Globus pallidus (tissue), 1 donor: ENCODE measurements around the gene PPM1B.
"Not testable (repeated sequence)": the region's sequence is repeated elsewhere in the genome, so short reads cannot be mapped to it uniquely, and the experiment has no call there.

ENCODE experiments used
- DNase-seq: peaks from one replicate; pipeline ENCODE4 v3.0.0-alpha.2; 2015; ENCODE audit warnings: low spot score

The PPM1B gene

DNA sequence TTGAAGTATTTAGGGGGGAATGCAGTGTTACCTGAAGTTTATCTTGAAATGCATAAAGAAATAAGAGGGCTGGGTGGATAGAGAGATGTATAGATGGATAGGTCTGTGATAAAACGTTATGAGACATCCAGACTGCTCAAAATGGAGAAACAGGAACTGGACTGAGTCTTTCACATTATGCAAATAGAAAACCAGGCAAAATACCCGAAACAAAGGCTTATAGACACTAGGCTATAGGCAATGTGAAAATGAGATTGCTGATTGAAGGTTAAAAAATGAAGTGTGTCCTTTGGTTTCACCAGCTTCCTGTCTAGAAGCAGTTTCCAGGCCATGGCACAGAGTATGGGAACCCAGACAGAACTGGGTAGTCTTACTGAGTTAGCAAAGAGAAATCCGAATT lies 81.7 kb downstream of the PPM1B start:
- DNase-seq, result no peak

DNA sequence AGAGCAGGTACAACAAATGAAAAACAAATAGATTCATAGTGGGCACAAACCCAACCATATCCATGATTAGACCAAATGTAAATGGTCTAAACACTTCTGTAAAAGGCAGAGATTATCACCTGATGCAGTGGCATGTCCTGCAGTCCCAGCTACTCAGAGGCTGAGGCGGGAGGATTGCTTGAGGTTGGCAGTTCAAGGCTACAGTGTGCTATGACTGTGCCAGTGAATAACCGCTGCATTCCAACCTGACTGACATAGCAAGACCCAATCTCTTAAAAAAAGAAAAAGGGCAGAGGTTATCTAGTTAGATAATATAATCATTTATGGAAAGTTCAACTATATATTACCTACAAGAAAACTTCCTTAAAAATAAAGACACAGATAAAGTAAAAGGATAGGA lies 85.3 kb downstream of the PPM1B start:
- no peak for DNase-seq

DNA sequence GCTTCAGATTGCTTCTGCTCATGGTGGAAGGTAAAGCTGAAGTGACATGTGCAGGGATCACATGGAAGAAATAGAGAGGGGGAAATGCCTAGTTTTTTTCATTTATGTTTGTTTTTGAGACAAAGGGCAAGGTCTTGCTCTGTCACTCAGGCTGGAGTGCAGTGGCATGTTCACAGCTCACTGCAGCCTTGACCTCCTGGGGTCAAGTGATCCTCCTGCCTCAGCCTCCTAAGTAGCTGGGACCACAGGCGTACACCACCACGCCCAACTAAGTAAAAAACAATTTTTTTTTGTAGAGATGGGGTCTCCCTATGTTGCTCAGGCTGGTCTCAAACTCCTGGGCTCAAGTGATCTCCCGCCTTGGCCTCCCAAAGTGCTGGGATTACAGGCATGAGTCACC lies 87.0 kb downstream of the PPM1B start:
- DNase-seq, result not testable (repeated sequence)

DNA sequence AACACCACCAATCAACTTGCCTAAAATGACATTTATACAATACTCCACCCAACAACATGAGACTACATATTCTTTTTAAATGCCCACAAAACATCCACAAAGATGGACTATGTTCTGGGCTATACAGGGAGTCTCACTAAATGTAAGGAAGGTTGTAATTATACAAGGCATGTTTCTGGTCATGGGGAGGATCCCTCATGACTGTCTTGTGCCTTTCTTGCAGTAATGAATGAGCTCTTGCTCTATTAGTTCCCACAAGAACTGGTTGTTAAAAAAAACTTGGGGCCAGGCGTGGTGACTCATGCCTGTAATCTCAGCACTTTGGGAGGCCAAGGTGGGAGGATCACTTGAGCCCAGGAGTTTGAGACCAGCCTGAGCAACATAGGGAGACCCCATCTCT lies 89.1 kb downstream of the PPM1B start:
- not testable (repeated sequence) for DNase-seq

DNA sequence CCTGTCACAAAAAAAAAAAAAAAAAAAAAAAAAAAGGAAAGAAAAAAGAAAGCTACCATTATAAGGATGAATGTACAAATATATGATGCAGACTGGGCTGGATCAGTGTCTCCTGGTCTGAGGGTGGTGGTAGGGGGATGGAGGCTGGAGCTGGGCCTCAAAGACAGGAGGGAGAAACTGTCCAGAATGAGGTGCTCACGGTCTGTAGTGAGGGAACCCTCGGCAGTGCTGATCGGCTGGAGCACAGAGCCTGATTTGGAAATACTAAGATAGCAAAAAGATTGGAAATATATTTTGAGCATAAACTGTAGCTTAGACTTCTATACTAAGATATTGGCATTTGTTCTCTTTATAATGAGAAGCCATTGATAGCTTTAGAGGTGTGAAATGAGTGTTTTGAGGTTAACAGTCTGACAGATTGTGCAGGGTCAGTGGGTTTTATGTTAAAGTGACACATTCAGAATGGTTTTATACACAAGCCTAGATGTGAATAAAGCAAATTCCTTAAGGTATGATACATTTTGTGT lies 98.7 kb downstream of the PPM1B start:
- no peak for DNase-seq

DNA sequence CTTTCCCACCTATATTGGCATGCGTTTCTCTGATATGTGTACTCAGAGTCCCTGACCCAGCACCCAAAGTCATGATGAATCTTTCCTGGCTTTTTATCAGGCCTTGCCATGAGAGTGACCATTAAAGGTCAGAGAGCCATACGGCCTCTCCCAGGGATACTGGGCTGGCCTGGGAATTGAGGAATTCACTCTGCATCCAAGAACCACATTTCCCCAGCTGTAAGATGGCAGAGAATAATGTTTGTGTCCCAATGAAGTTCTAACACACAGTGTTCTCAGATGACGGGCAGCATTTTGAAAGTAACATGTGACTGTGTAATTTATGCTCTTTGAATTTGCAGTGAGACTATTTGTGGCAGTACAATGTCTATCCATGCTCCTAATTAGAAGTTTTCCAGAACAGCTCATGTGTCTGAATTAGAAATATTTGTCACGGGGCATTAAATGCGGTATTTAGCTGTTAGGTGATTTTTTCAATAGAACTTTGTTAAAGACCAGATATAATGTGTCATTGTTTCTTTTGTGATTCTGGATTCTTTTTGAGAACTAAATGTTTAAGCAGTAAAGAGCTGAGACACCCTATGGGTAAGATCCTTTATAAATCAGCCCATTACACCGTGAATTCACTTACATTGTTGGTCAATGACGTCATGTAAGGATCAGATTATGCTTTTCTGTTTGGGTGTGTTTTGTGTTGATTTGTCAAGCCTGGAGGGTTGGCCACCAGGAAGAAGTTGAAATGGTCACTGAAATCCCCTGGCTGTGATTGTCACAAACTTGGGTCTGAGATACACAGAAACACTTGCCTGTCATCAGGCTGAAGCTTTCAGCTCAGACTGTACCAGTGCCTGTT lies 99.3 kb downstream of the PPM1B start:
- DNase-seq, result peak; percentile 65

DNA sequence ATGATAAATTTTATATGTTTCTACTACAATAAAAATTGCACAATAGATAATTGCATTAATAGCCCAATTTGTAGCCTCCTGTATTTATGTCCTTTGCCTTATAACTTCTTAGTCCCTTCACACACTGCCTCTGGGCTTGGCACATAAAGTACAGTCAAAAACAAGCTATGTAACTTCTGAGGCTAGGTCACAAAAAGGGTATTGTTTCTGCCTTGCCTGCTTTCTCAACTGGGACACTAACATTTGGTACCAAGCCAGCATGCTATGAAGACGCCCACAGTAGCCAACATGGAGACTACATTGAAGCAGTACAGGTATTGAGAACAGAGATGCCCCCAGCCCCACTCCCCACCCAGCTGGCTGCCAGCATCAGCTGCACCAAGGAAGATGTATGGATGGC lies 101.2 kb downstream of the PPM1B start:
- DNase-seq, result peak; percentile 81

DNA sequence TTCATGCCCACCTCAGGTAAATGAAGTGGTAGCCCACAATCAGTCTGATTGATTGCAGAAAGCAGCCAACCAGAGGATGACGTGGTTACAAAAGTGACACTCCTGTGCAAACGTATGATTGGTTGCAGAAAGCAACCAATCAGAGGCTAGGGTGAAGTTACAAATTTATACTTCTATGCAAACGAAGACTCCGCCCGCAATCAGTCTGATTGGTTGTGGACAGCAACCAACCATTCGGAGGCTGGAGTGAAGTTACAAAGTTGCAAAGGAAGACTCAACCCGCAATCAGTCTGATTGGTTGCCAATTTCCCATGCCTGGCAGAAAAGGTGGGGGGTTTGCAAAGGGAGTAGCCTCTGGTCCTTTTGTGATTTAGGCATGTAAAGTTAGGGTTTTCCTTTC lies 102.6 kb downstream of the PPM1B start:
- DNase-seq, result no peak

DNA sequence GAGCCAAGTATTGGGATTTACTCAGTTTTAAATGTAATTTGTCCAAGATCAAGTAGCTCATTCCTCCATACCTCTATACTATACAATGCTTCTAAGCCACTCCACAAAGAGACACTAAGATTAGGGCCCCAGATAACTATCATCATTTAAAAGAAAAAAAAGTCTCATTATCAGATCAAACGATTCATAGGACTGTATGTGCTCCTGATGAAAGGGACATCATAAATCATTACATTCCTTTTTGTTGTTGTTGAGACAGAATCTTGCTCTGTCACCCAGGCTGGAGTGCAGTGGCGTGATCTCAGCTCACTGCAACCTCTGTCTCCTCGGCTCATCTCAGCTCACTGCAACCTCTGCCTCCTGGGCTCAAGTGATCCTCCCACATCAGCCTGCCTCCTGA lies 104.4 kb downstream of the PPM1B start:
- no peak for DNase-seq

DNA sequence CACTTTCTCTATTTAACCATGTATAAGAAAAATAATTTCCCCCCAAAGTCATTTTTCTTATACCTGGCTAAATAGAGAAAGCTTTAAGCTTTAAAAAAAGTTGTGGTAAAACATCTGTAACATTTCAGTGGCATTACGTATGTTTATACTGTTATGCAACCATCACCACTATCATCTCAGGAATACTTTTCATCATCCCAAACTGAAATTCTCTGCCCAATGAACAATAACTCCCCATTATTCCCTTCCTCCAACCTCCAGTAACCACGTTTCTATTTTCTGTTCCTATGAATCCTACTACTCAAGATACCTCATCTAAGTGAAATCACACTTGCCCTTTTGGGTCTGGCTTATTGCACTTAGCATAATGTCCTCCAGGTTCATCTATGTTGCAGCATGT lies 104.9 kb downstream of the PPM1B start:
- no peak for DNase-seq

DNA sequence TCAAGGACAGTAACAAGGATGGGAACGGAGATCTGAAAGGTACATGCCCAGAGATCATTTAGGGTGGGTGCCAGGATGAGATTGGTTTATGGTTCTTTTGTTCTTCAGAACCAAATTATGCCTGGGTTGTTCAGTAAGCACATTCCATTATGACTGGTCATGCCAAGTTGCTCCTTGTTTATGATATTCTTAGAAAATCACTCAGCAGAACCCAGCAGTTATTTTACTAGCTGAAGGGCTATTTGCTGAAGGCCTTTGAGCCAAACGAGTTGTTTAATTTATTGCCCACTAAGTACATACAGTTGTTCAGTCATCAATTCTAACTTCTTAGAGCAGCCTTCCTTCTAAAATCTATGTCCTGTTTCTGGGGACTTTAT lies 107.2 kb downstream of the PPM1B start:
- DNase-seq, result no peak

DNA sequence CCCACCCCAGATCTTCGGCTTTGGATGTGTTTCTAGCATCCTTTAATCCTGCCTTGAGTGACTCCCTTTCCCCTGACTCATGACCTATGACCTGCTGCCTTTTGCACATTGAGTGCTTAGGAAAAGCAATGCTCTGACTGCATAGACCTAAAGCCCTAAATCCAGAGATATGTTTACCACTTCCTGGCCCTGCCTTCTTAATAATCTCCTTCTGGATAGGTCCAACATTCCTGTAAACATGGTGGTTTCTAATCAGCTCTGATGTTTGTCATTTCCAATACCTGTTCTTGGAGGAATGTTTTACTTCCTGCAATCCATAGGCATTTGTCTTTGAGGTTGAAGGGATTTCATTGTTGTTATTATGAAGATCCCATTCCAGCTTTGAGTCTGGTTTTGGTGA lies 108.9 kb downstream of the PPM1B start:
- DNase-seq, result no peak

DNA sequence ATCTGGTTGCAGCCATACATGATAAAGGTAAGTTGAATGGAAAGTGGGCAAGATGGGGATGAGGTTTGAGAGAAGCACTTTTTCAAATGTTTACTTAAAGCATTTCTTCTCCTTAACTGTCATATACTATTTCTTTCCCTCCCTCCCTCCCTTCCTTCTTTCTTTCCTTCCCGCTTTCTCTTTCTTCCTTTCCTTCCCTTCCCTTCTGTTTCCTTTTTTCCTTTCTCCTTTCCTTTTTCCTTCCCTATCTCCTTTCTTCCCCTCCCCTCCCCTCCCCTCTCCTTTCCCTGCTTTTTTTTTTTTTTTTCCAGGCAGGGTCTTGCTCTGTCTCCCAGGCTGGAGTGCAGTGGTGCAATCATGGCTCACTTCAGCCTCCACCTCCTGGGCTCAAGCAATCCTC lies 112.2 kb downstream of the PPM1B start:
- DNase-seq, result no peak
